Spleen (tissue), 7 donors: ENCODE results near the gene VLDLR.

Source experiments
- POLR2A ChIP-seq, 3 donors: fragments of 450-650 bp; IDR thresholded peaks; one replicate each; pipeline ENCODE4 v1.5.1; 2017; ENCODE audit warnings: antibody characterized with exemption in 3 of 3, mild to moderate bottlenecking in 1 of 3
- POLR2AphosphoS5 ChIP-seq, 3 donors: sonication (generic); formaldehyde crosslinking; IDR thresholded peaks; one replicate each; pipeline ENCODE4 v1.5.1; 2017; ENCODE audit warnings: antibody characterized with exemption in 3 of 3
- TF ChIP-seq, protein P1 (sequence below), 11 experiments: fragments of 200-600 bp in 7 of 11; fragments of 450-650 bp in 4 of 11; sonication (generic) in 4 of 11; IDR thresholded peaks in 8 of 11; conservative IDR thresholded peaks in 3 of 11; 1 replicate in 7 of 11; 2 replicates in 4 of 11; pipeline versions ENCODE4 v1.4.0 to v1.8.0; 2016 to 2021; ENCODE audit warnings: antibody characterized with exemption in 11 of 11, inconsistent platforms in 4 of 11, mild to moderate bottlenecking in 1 of 11
- donor health status: DM: no; HTN: no; CAD: no; lungs with moderate emphysema.
- donor health status: DM: no; HTN: no; CAD: no.
- donor health status: DM: no; HTN: no; CAD: no.

DNA sequence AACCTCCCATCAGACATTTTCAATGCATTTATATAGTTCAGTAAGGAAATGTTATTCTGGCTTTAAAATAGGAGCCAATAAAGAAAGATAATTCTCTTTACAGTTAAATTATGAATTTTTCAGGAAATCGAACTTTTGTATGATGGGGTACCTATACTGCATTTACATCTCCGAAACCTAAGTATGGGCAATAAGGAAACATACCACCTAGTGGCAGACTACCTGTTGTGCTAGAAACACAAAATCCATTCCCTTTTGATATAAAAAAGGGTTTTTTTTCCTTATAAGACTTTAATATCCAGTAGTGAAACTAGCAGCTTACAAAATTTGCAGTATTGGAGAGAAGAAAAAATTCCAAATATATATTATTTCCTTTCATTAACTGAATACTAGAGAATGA is 21.3 kb upstream of the VLDLR start:
- TF ChIP-seq, protein P1, sequence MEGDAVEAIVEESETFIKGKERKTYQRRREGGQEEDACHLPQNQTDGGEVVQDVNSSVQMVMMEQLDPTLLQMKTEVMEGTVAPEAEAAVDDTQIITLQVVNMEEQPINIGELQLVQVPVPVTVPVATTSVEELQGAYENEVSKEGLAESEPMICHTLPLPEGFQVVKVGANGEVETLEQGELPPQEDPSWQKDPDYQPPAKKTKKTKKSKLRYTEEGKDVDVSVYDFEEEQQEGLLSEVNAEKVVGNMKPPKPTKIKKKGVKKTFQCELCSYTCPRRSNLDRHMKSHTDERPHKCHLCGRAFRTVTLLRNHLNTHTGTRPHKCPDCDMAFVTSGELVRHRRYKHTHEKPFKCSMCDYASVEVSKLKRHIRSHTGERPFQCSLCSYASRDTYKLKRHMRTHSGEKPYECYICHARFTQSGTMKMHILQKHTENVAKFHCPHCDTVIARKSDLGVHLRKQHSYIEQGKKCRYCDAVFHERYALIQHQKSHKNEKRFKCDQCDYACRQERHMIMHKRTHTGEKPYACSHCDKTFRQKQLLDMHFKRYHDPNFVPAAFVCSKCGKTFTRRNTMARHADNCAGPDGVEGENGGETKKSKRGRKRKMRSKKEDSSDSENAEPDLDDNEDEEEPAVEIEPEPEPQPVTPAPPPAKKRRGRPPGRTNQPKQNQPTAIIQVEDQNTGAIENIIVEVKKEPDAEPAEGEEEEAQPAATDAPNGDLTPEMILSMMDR (IDR thresholded peaks at IDR 0.05 in 8 of 11, conservative IDR thresholded peaks at IDR 0.05 in 3 of 11) = no peak
- TF ChIP-seq POLR2A (IDR thresholded peaks at IDR 0.05) (no peak), POLR2AphosphoS5 (IDR thresholded peaks at IDR 0.05) (no peak)
